HFF-Myc (cell line): ENCODE measurements around the gene TENM4.
"Not testable (repeated sequence)": the region's sequence is repeated elsewhere in the genome, so short reads cannot be mapped to it uniquely, and the experiment has no call there.

Source experiments
- DNase-seq: peaks from one replicate; pipeline ENCODE4 v3.0.0-alpha.2; 2011; ENCODE audit warnings: low read depth; ENCODE audit errors: extremely low read depth
- H3K4me3 ChIP-seq: replicated peaks from 2 replicates; pipeline ENCODE4 v1.5.1; 2011; ENCODE audit warnings: low read depth, mild to moderate bottlenecking, control low read depth, low read length
- CTCF ChIP-seq: IDR thresholded peaks from 2 replicates; pipeline ENCODE4 v1.5.1; 2012; ENCODE audit warnings: mild to moderate bottlenecking, low read depth, low read length, control low read depth; ENCODE audit errors: missing control alignments

TENM4 gene

GRCh38 chr11:78990261-78990660 is 450.6 kb downstream of the TENM4 start:
- DNase-seq = no peak
- no peak for TF ChIP-seq CTCF
- H3K4me3 ChIP-seq = no peak overlapping the region

DNA sequence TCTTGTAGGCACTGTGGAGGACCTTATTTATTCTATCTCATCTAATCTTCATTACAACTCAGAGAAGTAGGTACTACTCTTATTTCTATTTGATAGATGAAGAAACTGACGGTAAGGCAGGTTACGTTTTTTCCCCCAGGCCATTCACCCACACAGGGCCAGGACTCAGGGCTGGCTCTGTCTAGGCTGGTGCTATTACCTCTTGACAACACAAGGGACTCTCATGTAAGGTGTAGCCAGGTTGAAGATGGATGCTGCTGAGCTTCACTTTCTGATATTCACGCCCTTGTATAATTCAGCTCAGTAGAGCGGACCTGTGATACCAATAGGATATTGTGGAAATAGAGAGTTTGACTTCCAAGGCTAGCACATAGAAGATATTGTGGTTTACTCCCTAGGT is 453.1 kb downstream of the TENM4 start:
- H3K4me3 ChIP-seq = no peak overlapping the region
- no peak for DNase-seq
- no peak for TF ChIP-seq CTCF

DNA sequence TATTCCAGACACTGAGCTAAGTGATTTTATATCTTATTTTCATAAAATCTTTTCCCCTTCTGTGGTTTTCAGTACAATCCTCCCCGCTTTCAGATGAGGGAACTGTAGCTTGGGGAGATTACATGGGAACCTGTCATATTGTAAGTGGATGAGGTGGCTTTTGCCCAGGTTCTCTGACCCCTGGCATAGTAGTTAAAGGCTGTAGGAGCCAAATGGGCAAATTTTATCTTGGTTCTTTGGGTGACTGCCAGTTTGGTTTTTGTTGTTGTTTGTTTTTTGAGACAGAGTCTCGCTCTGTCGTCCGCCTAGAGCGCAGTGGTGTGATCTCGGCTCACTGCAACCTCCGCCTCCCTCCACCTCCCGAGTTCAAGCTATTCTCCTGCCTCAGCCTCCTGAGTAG is 454.5 kb downstream of the TENM4 start:
- H3K4me3 ChIP-seq = no peak overlapping the region
- DNase-seq = no peak
- no peak for TF ChIP-seq CTCF

DNA sequence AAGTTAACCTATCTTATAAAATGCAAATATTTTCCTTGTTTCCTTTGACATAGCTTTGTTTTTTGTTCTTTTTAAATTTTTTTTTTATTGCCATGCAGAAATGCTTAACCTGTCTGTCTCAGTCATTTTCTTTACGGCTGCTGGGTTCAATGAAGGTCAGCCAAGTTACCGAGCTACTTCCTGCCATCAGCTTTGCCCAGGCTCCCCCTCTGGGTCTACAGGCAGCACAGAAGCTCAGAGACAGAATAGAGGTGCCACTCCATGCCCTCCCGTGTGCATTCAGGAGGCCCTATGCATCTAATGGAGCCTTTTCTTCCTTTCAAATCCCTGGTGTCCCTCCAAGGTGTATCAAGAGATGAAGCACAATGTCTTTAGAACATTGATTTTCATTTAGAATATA is 455.2 kb downstream of the TENM4 start:
- TF ChIP-seq CTCF = no peak
- H3K4me3 ChIP-seq = no peak overlapping the region
- no peak for DNase-seq

- TF ChIP-seq CTCF = no peak
- no peak overlapping the region for H3K4me3 ChIP-seq
- DNase-seq = no peak
Observed at GRCh38 chr11:78982473-78982872, 458.4 kb downstream of the TENM4 start.

DNA sequence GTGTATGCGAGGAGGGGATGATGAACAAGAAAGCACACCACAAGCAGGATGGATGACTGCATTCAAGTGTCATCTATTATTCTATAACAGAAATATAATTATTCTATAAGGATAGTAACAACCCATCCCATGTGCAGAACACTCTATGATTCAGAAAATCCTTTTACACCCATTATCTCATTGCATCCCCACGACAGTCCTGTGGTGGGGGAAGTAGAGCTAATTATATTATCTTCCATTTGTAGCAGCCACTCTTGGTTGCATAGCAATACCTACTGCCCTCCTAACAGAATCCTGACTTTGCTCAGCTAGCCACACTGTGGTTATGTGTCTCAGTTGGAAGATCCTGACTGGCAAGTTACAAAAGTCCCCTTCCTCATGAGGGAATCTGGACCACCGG is 459.7 kb downstream of the TENM4 start:
- H3K4me3 ChIP-seq = no peak overlapping the region
- DNase-seq = no peak
- no peak for TF ChIP-seq CTCF

- TF ChIP-seq CTCF = no peak
- no peak for DNase-seq
- H3K4me3 ChIP-seq = no peak overlapping the region
Observed at GRCh38 chr11:78978831-78979230, 462.0 kb downstream of the TENM4 start.

GRCh38 chr11:78977848-78978247 is 463.0 kb downstream of the TENM4 start:
- DNase-seq, H3K4me3 ChIP-seq: not testable (repeated sequence)
